ENCODE measurements around the gene AGAP2. TPM values are rescaled to one million over a fixed set of nuclear protein-coding genes. Genes with fewer than 3 reads are reported as not detected.

AGAP2 gene
- total and polyA plus RNA-seq, 2 of the 13 experiments (the other 11 are each of a cell fraction or from before 2014, with no cell fraction given), result 0.38 to 0.45 TPM

- TF ChIP-seq ZHX2 (IDR thresholded peaks at IDR 0.05; ENCODE audit: low read depth) (no peak), ZHX2 (CRISPR knock-in tag; IDR thresholded peaks at IDR 0.05; ENCODE audit: borderline replicate concordance) (no peak), HMGXB3 (CRISPR knock-in tag; IDR thresholded peaks at IDR 0.05; ENCODE audit: borderline replicate concordance) (no peak), ZNF776 (CRISPR knock-in tag; IDR thresholded peaks at IDR 0.05) (0 out of 2 replicates have a peak, but pooled peaks have one; percentile 14), MTA3 (CRISPR knock-in tag; IDR thresholded peaks at IDR 0.05) (no peak), ZNF687 (CRISPR knock-in tag; IDR thresholded peaks at IDR 0.05) (peak; percentile 38; the same call in 1 of the 2 replicates), ZFP37 (CRISPR knock-in tag; IDR thresholded peaks at IDR 0.05; ENCODE audit: borderline replicate concordance) (no peak), KDM4B (CRISPR knock-in tag; IDR thresholded peaks at IDR 0.05) (no peak), ZNF280D (CRISPR knock-in tag; IDR thresholded peaks at IDR 0.05) (no peak), MXD4 (CRISPR knock-in tag; IDR thresholded peaks at IDR 0.05) (no peak)
Measured at GRCh38 chr12:57754411-57755193, 16.1 kb upstream of the AGAP2 start, which contains the start of gene MARCHF9 (continued).
